DND-41 (cell line): ENCODE measurements around the gene KRTAP10-3.

Source experiments
- EZH2 ChIP-seq: IDR thresholded peaks from 3 replicates; pipeline ENCODE4 v1.6.1; 2012; ENCODE audit warnings: borderline replicate concordance, low read depth, mild to moderate bottlenecking, moderate library complexity, low read length, inconsistent platforms; ENCODE audit not compliant: severe bottlenecking
- TF ChIP-seq, protein P1 (sequence below): IDR thresholded peaks from 2 replicates; pipeline ENCODE4 v1.5.1; 2012; ENCODE audit warnings: borderline replicate concordance, low read length, moderate library complexity, mild to moderate bottlenecking; ENCODE audit not compliant: poor library complexity, severe bottlenecking; ENCODE audit errors: extremely low read depth

DNA sequence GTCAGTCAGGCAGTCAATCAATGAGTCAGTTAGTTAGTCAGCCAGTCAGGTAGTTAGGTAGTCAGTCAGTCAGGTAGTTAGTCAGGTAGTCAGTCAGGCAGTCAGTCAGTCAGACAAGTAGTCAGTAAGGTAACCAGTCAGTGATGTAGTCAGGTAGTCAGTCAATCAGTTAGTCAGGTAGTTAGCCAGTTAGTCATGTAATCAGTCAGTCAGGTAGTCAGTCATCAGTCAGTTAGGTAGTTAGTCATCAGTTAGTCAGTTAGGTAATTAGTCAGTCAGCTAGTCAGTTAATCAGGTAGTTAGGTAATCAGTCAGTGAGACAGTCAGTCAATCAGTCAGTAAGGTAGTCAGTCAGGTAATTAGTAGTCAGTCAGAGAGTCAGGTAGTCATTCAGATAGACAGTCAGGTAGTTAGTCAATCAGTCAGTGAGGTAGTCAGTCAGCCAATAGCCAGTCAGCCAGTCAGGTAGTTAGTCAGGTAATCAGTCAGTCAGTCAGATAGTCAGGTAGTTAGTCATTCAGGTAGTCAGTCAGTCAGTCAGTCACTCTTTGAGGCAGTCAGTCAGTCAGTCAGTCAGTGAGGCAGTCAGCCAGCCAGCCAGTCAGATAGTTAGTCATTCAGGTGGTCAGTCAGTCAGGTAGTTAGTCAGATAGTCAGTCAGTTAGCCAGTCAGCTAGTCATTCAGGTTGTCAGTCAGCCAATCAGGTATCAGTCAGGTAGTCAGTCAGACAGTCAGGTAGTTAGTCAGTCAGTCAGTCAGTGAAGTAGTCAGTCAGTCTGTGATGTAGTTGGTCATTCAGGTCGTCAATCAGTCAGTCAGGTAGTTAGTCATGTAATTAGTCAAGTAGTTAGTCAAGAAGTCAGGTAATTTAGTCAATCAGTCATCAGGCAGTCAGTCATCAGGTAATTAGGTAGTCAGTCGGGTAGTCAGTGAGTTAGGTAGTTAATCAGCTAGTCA lies 33.9 kb downstream of the KRTAP10-3 start:
- TF ChIP-seq, protein P1, sequence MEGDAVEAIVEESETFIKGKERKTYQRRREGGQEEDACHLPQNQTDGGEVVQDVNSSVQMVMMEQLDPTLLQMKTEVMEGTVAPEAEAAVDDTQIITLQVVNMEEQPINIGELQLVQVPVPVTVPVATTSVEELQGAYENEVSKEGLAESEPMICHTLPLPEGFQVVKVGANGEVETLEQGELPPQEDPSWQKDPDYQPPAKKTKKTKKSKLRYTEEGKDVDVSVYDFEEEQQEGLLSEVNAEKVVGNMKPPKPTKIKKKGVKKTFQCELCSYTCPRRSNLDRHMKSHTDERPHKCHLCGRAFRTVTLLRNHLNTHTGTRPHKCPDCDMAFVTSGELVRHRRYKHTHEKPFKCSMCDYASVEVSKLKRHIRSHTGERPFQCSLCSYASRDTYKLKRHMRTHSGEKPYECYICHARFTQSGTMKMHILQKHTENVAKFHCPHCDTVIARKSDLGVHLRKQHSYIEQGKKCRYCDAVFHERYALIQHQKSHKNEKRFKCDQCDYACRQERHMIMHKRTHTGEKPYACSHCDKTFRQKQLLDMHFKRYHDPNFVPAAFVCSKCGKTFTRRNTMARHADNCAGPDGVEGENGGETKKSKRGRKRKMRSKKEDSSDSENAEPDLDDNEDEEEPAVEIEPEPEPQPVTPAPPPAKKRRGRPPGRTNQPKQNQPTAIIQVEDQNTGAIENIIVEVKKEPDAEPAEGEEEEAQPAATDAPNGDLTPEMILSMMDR: no peak
- TF ChIP-seq EZH2: no peak
